Measurements from ENCODE around the gene NANOS1. TPM values are rescaled to one million over a fixed set of nuclear protein-coding genes. Genes with fewer than 3 reads are reported as not detected.

The NANOS1 gene
- total and polyA plus RNA-seq, 2 experiments from 2014 or later: 3.8 to 6.2 TPM

DNA sequence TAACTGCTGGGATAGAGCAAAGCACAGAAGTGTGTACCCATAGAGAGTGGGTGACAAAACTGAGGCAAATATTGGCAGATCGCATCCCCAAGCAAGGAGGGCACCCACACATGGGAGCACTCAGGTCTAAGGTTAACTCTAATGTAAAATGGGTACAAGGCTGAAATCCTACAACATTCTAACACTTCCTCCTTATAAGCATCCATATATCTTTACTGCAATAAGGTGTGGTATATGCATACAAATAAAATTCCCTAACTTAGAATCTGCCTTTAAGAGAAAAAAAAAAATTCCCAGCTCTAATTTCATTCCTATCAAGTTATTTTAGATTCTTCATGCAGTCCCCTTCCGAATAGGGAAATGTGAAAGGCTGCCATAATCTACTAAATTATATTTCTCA is 32.4 kb downstream of the NANOS1 start:
- WGBS (ENCODE audit: low lambda C conversion rate, missing lambda C conversion rate): 94% methylated on average over 2 of the region's 2 CpGs
- Histone ChIP-seq H3K4me3 (no peak overlapping the region), H4K20me1 (ENCODE audit: insufficient read depth, poor library complexity, severe bottlenecking) (peaks cover 41% of the 10 kb centered on the region), H3K79me2 (peaks cover 91% of the 10 kb centered on the region), H3K4me1 (ENCODE audit: insufficient read depth) (no peaks in the 10 kb centered on the region), H3K9me2 (replicated peaks; ENCODE audit: insufficient read depth) (no peaks in the 10 kb centered on the region), H3K4me2 (no peak overlapping the region), H3K27ac (no peak overlapping the region), H3K36me3 (replicated peaks; ENCODE audit: insufficient read depth, low read depth) (peaks cover 17% of the 10 kb centered on the region), H2AFZ (no peak overlapping the region), H3K9me3 (ENCODE audit: low read depth) (no peaks in the 10 kb centered on the region), H3K27me3 (no peaks in the 10 kb centered on the region)
- DNase-seq (ENCODE audit: low spot score): no peak
- TF ChIP-seq EZH2phosphoT487 (IDR thresholded peaks at IDR 0.05; ENCODE audit: low read depth, severe bottlenecking, unreplicated experiment): no peak
- TF ChIP-seq, protein P1, sequence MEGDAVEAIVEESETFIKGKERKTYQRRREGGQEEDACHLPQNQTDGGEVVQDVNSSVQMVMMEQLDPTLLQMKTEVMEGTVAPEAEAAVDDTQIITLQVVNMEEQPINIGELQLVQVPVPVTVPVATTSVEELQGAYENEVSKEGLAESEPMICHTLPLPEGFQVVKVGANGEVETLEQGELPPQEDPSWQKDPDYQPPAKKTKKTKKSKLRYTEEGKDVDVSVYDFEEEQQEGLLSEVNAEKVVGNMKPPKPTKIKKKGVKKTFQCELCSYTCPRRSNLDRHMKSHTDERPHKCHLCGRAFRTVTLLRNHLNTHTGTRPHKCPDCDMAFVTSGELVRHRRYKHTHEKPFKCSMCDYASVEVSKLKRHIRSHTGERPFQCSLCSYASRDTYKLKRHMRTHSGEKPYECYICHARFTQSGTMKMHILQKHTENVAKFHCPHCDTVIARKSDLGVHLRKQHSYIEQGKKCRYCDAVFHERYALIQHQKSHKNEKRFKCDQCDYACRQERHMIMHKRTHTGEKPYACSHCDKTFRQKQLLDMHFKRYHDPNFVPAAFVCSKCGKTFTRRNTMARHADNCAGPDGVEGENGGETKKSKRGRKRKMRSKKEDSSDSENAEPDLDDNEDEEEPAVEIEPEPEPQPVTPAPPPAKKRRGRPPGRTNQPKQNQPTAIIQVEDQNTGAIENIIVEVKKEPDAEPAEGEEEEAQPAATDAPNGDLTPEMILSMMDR (IDR thresholded peaks at IDR 0.05; ENCODE audit: poor library complexity): no peak
- TF ChIP-seq EZH2 (IDR thresholded peaks at IDR 0.05; ENCODE audit: borderline replicate concordance): no peak

- TF ChIP-seq EZH2phosphoT487 (IDR thresholded peaks at IDR 0.05; ENCODE audit: low read depth, severe bottlenecking, unreplicated experiment): no peak
- no peak for TF ChIP-seq EZH2 (IDR thresholded peaks at IDR 0.05; ENCODE audit: borderline replicate concordance)
- TF ChIP-seq, protein P1 (IDR thresholded peaks at IDR 0.05; ENCODE audit: poor library complexity): no peak
- H2AFZ ChIP-seq: no peak overlapping the region
- peaks cover 97% of the 10 kb centered on the region for H3K79me2 ChIP-seq
- no peak for DNase-seq (ENCODE audit: low spot score)
- peaks cover 11% of the 10 kb centered on the region for H3K36me3 ChIP-seq (replicated peaks; ENCODE audit: insufficient read depth, low read depth)
- H3K9me2 ChIP-seq (replicated peaks; ENCODE audit: insufficient read depth): no peaks in the 10 kb centered on the region
- no peaks in the 10 kb centered on the region for H3K27me3 ChIP-seq
- H3K4me3 ChIP-seq: no peak overlapping the region
- H3K4me2 ChIP-seq: no peak overlapping the region
- WGBS (ENCODE audit: low lambda C conversion rate, missing lambda C conversion rate): 98% methylated on average over 9 of the region's 9 CpGs
- no peaks in the 10 kb centered on the region for H3K9me3 ChIP-seq (ENCODE audit: low read depth)
- H3K27ac ChIP-seq: no peak overlapping the region
- no peaks in the 10 kb centered on the region for H3K4me1 ChIP-seq (ENCODE audit: insufficient read depth)
- H4K20me1 ChIP-seq (ENCODE audit: insufficient read depth, poor library complexity, severe bottlenecking): peaks cover 54% of the 10 kb centered on the region
Measured at GRCh38 chr10:119070395-119071165, 41.1 kb downstream of the NANOS1 start.

DNA sequence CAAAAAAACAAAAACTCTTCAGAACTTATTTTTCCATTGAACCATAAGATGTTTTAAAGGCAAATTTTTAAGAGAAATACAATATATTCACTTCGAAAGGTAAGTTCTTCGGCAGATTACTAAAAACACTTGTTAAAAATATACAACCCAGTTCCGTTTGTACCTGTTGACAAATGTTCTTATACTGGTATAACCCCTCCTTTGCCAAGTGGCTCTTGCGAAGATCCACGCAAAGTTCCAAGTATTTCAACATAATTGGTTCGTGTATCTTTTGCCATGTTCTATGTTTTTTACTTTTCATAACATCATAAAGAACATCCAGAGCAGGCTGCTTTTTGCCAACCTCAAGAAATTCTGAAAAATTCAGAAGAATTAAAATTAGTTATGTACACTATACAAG is 44.1 kb downstream of the NANOS1 start:
- Histone ChIP-seq H4K20me1 (ENCODE audit: insufficient read depth, poor library complexity, severe bottlenecking) (peaks cover 69% of the 10 kb centered on the region), H2AFZ (no peak overlapping the region), H3K27me3 (no peaks in the 10 kb centered on the region), H3K36me3 (replicated peaks; ENCODE audit: insufficient read depth, low read depth) (peaks cover 7% of the 10 kb centered on the region), H3K9me3 (ENCODE audit: low read depth) (no peaks in the 10 kb centered on the region), H3K4me3 (no peak overlapping the region), H3K4me2 (no peak overlapping the region), H3K4me1 (ENCODE audit: insufficient read depth) (peaks cover 11% of the 10 kb centered on the region), H3K79me2 (peaks cover 100% of the 10 kb centered on the region), H3K9me2 (replicated peaks; ENCODE audit: insufficient read depth) (no peaks in the 10 kb centered on the region), H3K27ac (no peak overlapping the region)
- 93% methylated on average over 6 of the region's 6 CpGs for WGBS (ENCODE audit: low lambda C conversion rate, missing lambda C conversion rate)
- DNase-seq (ENCODE audit: low spot score): no peak
- TF ChIP-seq EZH2phosphoT487 (IDR thresholded peaks at IDR 0.05; ENCODE audit: low read depth, severe bottlenecking, unreplicated experiment): no peak
- TF ChIP-seq EZH2 (IDR thresholded peaks at IDR 0.05; ENCODE audit: borderline replicate concordance): no peak
- TF ChIP-seq, protein P1 (IDR thresholded peaks at IDR 0.05; ENCODE audit: poor library complexity): no peak
